Measurements from ENCODE around the gene ZBTB46. TPM values are rescaled to one million over a fixed set of nuclear protein-coding genes. Genes with fewer than 3 reads are reported as not detected.

Gene ZBTB46
- total and polyA plus RNA-seq, 5 donors from 2014 or later: 0.03 to 0.49 (median 0.09) TPM; not detected in 2

- Mint-ChIP-seq H3K27me3 (no peaks in the 10 kb centered on the region), H3K36me3 (peaks cover 18% of the 10 kb centered on the region), H3K9me3 (no peaks in the 10 kb centered on the region), H3K27ac (peak overlapping the region; percentile 87 to 97 (median 91)), H3K4me3 (peak overlapping the region; percentile 87 to 94 (median 92)), H3K4me1 (peaks cover 14 to 53% (median 22%) of the 10 kb centered on the region in 4 donors)
- Histone ChIP-seq H3K9me3 (ENCODE audit: control insufficient read depth in 2 of 2, low read length in 2 of 2) (no peaks in the 10 kb centered on the region), H3K27me3 (ENCODE audit: control insufficient read depth, insufficient read depth, low read length) (no peaks in the 10 kb centered on the region), H3K4me3 (ENCODE audit: low read depth, low read length) (peak overlapping the region; percentile 59), H3K27ac (ENCODE audit: insufficient read depth, low read length, poor library complexity, severe bottlenecking) (peak overlapping the region; percentile 82), H3K4me1 (ENCODE audit: control insufficient read depth, insufficient read depth, low read length, poor library complexity, severe bottlenecking) (peaks cover 36% of the 10 kb centered on the region), H3K36me3 (ENCODE audit: control insufficient read depth, insufficient read depth, low read length) (peaks cover 46% of the 10 kb centered on the region)
- peak; percentile 44 to 46 for ATAC-seq (ENCODE audit: low read depth in 2 of 2)
- peak; percentile 42 to 78 (median 60) for DNase-seq
Observed at GRCh38 chr20:63706852-63707557, 124.1 kb downstream of the ZBTB46 start.

GRCh38 chr20:63706027-63706695 lies 124.9 kb downstream of the ZBTB46 start:
- no peaks in the 10 kb centered on the region for H3K27me3 Mint-ChIP-seq
- no peak for DNase-seq
- H3K4me1 Mint-ChIP-seq: peaks cover 12 to 46% (median 20%) of the 10 kb centered on the region in 4 donors
- ATAC-seq (ENCODE audit: low read depth in 2 of 2): no peak
- peaks cover 14% of the 10 kb centered on the region for H3K36me3 Mint-ChIP-seq
- Histone ChIP-seq H3K9me3 (ENCODE audit: control insufficient read depth in 2 of 2, low read length in 2 of 2) (no peaks in the 10 kb centered on the region), H3K36me3 (ENCODE audit: control insufficient read depth, insufficient read depth, low read length) (peaks cover 38% of the 10 kb centered on the region), H3K27ac (ENCODE audit: insufficient read depth, low read length, poor library complexity, severe bottlenecking) (peak overlapping the region; percentile 82), H3K4me1 (ENCODE audit: control insufficient read depth, insufficient read depth, low read length, poor library complexity, severe bottlenecking) (peaks cover 35% of the 10 kb centered on the region), H3K27me3 (ENCODE audit: control insufficient read depth, insufficient read depth, low read length) (no peaks in the 10 kb centered on the region), H3K4me3 (ENCODE audit: low read depth, low read length) (peak overlapping the region; percentile 59)
- peak overlapping the region; percentile 87 to 94 (median 92) for H3K4me3 Mint-ChIP-seq
- peak overlapping the region; percentile 87 to 97 (median 91) for H3K27ac Mint-ChIP-seq
- H3K9me3 Mint-ChIP-seq: no peaks in the 10 kb centered on the region

- no peak overlapping the region for H3K4me3 ChIP-seq (ENCODE audit: low read depth, low read length)
- no peak overlapping the region for H3K27ac Mint-ChIP-seq
Observed at GRCh38 chr20:63705232-63706026, 125.6 kb downstream of the ZBTB46 start.

GRCh38 chr20:63704749-63705117 lies 126.3 kb downstream of the ZBTB46 start:
- H3K9me3 Mint-ChIP-seq: no peaks in the 10 kb centered on the region
- H3K4me3 Mint-ChIP-seq: peak overlapping the region in 2 of 4 donors; percentile 35 to 44
- peak overlapping the region in 1 of 3 donors; percentile 42 for H3K27ac Mint-ChIP-seq
- H3K4me3 ChIP-seq (ENCODE audit: low read depth, low read length): no peak overlapping the region
- no peak for ATAC-seq (ENCODE audit: low read depth in 2 of 2)
- DNase-seq: no peak
- peaks cover 31% of the 10 kb centered on the region for H3K36me3 ChIP-seq (ENCODE audit: control insufficient read depth, insufficient read depth, low read length)
- no peaks in the 10 kb centered on the region for H3K27me3 Mint-ChIP-seq
- no peak overlapping the region for H3K27ac ChIP-seq (ENCODE audit: insufficient read depth, low read length, poor library complexity, severe bottlenecking)
- peaks cover 4% of the 10 kb centered on the region for H3K36me3 Mint-ChIP-seq
- H3K27me3 ChIP-seq (ENCODE audit: control insufficient read depth, insufficient read depth, low read length): no peaks in the 10 kb centered on the region
- no peaks in the 10 kb centered on the region for H3K9me3 ChIP-seq (ENCODE audit: control insufficient read depth in 2 of 2, low read length in 2 of 2)
- H3K4me1 ChIP-seq (ENCODE audit: control insufficient read depth, insufficient read depth, low read length, poor library complexity, severe bottlenecking): peaks cover 30% of the 10 kb centered on the region
- H3K4me1 Mint-ChIP-seq: peaks cover 5 to 34% (median 9%) of the 10 kb centered on the region in 4 donors

More at GRCh38 chr20:63705232-63706026, 125.6 kb downstream of the ZBTB46 start:
- Mint-ChIP-seq H3K9me3 (no peaks in the 10 kb centered on the region), H3K27me3 (no peaks in the 10 kb centered on the region), H3K36me3 (peaks cover 6% of the 10 kb centered on the region), H3K4me3 (peak overlapping the region; percentile 19 to 89 (median 46)), H3K4me1 (peaks cover 7 to 38% (median 13%) of the 10 kb centered on the region in 4 donors)
- H3K9me3 ChIP-seq (ENCODE audit: control insufficient read depth in 2 of 2, low read length in 2 of 2): no peaks in the 10 kb centered on the region
- peaks cover 33% of the 10 kb centered on the region for H3K36me3 ChIP-seq (ENCODE audit: control insufficient read depth, insufficient read depth, low read length)
- DNase-seq (no peak), ATAC-seq (ENCODE audit: low read depth in 2 of 2) (no peak)
- H3K27me3 ChIP-seq (ENCODE audit: control insufficient read depth, insufficient read depth, low read length): no peaks in the 10 kb centered on the region
- H3K4me1 ChIP-seq (ENCODE audit: control insufficient read depth, insufficient read depth, low read length, poor library complexity, severe bottlenecking): peaks cover 31% of the 10 kb centered on the region
- peak overlapping the region; percentile 19 for H3K27ac ChIP-seq (ENCODE audit: insufficient read depth, low read length, poor library complexity, severe bottlenecking)

- H3K9me3 ChIP-seq (ENCODE audit: control insufficient read depth in 2 of 2, low read length in 2 of 2): no peaks in the 10 kb centered on the region
- no peaks in the 10 kb centered on the region for H3K27me3 ChIP-seq (ENCODE audit: control insufficient read depth, insufficient read depth, low read length)
- Mint-ChIP-seq H3K27me3 (no peaks in the 10 kb centered on the region), H3K9me3 (no peaks in the 10 kb centered on the region), H3K4me1 (peaks cover 5 to 29% (median 9%) of the 10 kb centered on the region in 4 donors), H3K27ac (peak overlapping the region in 1 of 3 donors; percentile 48), H3K36me3 (peaks cover 4% of the 10 kb centered on the region), H3K4me3 (peak overlapping the region; percentile 35 to 65 (median 38))
- DNase-seq: no peak
- peaks cover 27% of the 10 kb centered on the region for H3K36me3 ChIP-seq (ENCODE audit: control insufficient read depth, insufficient read depth, low read length)
- no peak overlapping the region for H3K27ac ChIP-seq (ENCODE audit: insufficient read depth, low read length, poor library complexity, severe bottlenecking)
- H3K4me3 ChIP-seq (ENCODE audit: low read depth, low read length): no peak overlapping the region
- H3K4me1 ChIP-seq (ENCODE audit: control insufficient read depth, insufficient read depth, low read length, poor library complexity, severe bottlenecking): peaks cover 24% of the 10 kb centered on the region
- no peak for ATAC-seq (ENCODE audit: low read depth in 2 of 2)
Observed at GRCh38 chr20:63703976-63704748, 126.9 kb downstream of the ZBTB46 start.

- Mint-ChIP-seq H3K4me3 (no peak overlapping the region), H3K9me3 (no peaks in the 10 kb centered on the region), H3K4me1 (peaks cover 5 to 23% (median 9%) of the 10 kb centered on the region in 4 donors), H3K27me3 (no peaks in the 10 kb centered on the region), H3K36me3 (peaks cover 4% of the 10 kb centered on the region), H3K27ac (no peak overlapping the region)
- ATAC-seq (ENCODE audit: low read depth in 2 of 2) (no peak), DNase-seq (no peak)
- H3K27ac ChIP-seq (ENCODE audit: insufficient read depth, low read length, poor library complexity, severe bottlenecking): no peak overlapping the region
- H3K27me3 ChIP-seq (ENCODE audit: control insufficient read depth, insufficient read depth, low read length): no peaks in the 10 kb centered on the region
- no peaks in the 10 kb centered on the region for H3K9me3 ChIP-seq (ENCODE audit: control insufficient read depth in 2 of 2, low read length in 2 of 2)
- peaks cover 24% of the 10 kb centered on the region for H3K36me3 ChIP-seq (ENCODE audit: control insufficient read depth, insufficient read depth, low read length)
- no peak overlapping the region for H3K4me3 ChIP-seq (ENCODE audit: low read depth, low read length)
- peaks cover 18% of the 10 kb centered on the region for H3K4me1 ChIP-seq (ENCODE audit: control insufficient read depth, insufficient read depth, low read length, poor library complexity, severe bottlenecking)
Observed at GRCh38 chr20:63703471-63703975, 127.5 kb downstream of the ZBTB46 start.
